ENCODE results near the gene SPOCD1. TPM values are rescaled to one million over a fixed set of nuclear protein-coding genes. Genes with fewer than 3 reads are reported as not detected.

SPOCD1 gene
- total RNA-seq, 1 donor from 2014 or later: 30.7 TPM

- H3K27me3 ChIP-seq: no peaks in the 10 kb centered on the region
- H3K4me3 ChIP-seq: no peak overlapping the region
- H3K4me1 ChIP-seq: no peaks in the 10 kb centered on the region
- H3K27ac ChIP-seq: no peak overlapping the region
- no peak for TF ChIP-seq CTCF (IDR thresholded peaks at IDR 0.05)
- no peak for DNase-seq (ENCODE audit: low spot score in 2 of 2)
- H3K9me3 ChIP-seq: no peaks in the 10 kb centered on the region
- intact Hi-C loops (cut with DNase I): no loop called here
- H3K36me3 ChIP-seq: no peaks in the 10 kb centered on the region
These were observed 11.7 kb downstream of the SPOCD1 start for GRCh38 chr1:31804098-31804497.

GRCh38 chr1:31803610-31804009, 12.2 kb downstream of the SPOCD1 start:
- no peak for DNase-seq (ENCODE audit: low spot score in 2 of 2)
- Histone ChIP-seq H3K9me3 (no peaks in the 10 kb centered on the region), H3K4me3 (no peak overlapping the region), H3K27me3 (no peaks in the 10 kb centered on the region), H3K27ac (no peak overlapping the region), H3K36me3 (no peaks in the 10 kb centered on the region), H3K4me1 (no peaks in the 10 kb centered on the region)
- TF ChIP-seq CTCF (IDR thresholded peaks at IDR 0.05): no peak
- intact Hi-C loops (cut with DNase I): no loop called here

GRCh38 chr1:31802190-31803150, 13.4 kb downstream of the SPOCD1 start:
- H3K27me3 ChIP-seq: no peaks in the 10 kb centered on the region
- peak in 1 of 2 donors; percentile 34 for DNase-seq (ENCODE audit: low spot score in 2 of 2)
- H3K4me1 ChIP-seq: peaks cover 0 to 5% of the 10 kb centered on the region in 2 donors
- H3K27ac ChIP-seq: peak overlapping the region in 1 of 2 donors; percentile 18
- H3K9me3 ChIP-seq: no peaks in the 10 kb centered on the region
- intact Hi-C loops (cut with DNase I): no loop called here
- no peak for TF ChIP-seq CTCF (IDR thresholded peaks at IDR 0.05)
- H3K36me3 ChIP-seq: no peaks in the 10 kb centered on the region
- H3K4me3 ChIP-seq: peak overlapping the region; percentile 25 to 39

GRCh38 chr1:31801458-31801857, 14.4 kb downstream of the SPOCD1 start:
- no peaks in the 10 kb centered on the region for H3K9me3 ChIP-seq
- no peaks in the 10 kb centered on the region for H3K27me3 ChIP-seq
- no peaks in the 10 kb centered on the region for H3K36me3 ChIP-seq
- no peak for TF ChIP-seq CTCF (IDR thresholded peaks at IDR 0.05)
- DNase-seq (ENCODE audit: low spot score in 2 of 2): no peak
- H3K4me1 ChIP-seq: peaks cover 0 to 5% of the 10 kb centered on the region in 2 donors
- no peak overlapping the region for H3K4me3 ChIP-seq
- intact Hi-C loops (cut with DNase I): no loop called here
- no peak overlapping the region for H3K27ac ChIP-seq

- H3K4me3 ChIP-seq: no peak overlapping the region
- no peaks in the 10 kb centered on the region for H3K36me3 ChIP-seq
- DNase-seq (ENCODE audit: low spot score in 2 of 2): no peak
- no peak for TF ChIP-seq CTCF (IDR thresholded peaks at IDR 0.05)
- H3K9me3 ChIP-seq: no peaks in the 10 kb centered on the region
- no peak overlapping the region for H3K27ac ChIP-seq
- no peaks in the 10 kb centered on the region for H3K27me3 ChIP-seq
- peaks cover 0 to 5% of the 10 kb centered on the region in 2 donors for H3K4me1 ChIP-seq
- intact Hi-C loops (cut with DNase I): no loop called here
These were observed 15.2 kb downstream of the SPOCD1 start for GRCh38 chr1:31800674-31800967.
